GM12872 (cell line): ENCODE results near the gene TADA3.

Experiments
- TF ChIP-seq, protein P1 (sequence below): IDR thresholded peaks from 3 replicates; pipeline ENCODE4 v1.5.1; 2011; ENCODE audit warnings: low read depth, mild to moderate bottlenecking, low read length, moderate library complexity; ENCODE audit not compliant: insufficient read depth

Gene TADA3

DNA sequence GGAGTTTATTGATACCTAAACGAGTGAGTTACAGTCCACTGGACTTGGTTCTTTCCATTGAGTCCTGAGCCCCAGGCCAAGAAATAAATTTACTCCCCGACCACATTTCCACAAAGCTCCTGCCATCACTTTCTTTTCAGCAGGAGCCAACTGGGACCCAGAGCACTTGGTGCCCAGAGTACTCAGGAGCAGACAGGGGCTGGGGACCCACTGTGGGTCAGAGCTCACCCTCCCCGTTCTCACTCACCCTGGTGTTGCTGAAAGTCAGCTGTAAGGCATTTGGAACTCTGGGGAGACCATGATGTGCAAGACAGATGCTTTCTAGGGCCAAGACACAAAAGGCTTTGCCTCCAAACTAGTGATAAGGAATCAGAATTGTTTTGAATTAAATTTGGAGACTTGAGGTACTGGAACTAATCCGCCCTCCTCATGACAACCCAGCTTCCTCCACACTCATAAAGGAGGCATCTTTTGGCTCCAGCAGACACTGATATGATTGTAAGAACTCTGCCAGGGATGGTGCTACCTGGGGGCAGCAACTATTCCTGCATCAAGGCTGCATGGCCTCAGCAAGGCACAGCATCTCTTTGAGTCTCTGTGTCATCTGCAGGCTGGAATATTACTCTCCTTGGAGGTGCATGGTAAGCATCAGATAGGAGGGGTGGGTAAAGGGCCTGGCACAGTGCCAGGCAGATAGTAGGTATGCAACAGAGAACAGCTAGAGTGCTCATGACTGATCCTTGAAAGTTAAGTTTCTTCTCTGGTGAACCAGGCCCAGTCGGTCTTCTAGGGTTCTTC lies 15.2 kb downstream of the TADA3 start:
- TF ChIP-seq, protein P1, sequence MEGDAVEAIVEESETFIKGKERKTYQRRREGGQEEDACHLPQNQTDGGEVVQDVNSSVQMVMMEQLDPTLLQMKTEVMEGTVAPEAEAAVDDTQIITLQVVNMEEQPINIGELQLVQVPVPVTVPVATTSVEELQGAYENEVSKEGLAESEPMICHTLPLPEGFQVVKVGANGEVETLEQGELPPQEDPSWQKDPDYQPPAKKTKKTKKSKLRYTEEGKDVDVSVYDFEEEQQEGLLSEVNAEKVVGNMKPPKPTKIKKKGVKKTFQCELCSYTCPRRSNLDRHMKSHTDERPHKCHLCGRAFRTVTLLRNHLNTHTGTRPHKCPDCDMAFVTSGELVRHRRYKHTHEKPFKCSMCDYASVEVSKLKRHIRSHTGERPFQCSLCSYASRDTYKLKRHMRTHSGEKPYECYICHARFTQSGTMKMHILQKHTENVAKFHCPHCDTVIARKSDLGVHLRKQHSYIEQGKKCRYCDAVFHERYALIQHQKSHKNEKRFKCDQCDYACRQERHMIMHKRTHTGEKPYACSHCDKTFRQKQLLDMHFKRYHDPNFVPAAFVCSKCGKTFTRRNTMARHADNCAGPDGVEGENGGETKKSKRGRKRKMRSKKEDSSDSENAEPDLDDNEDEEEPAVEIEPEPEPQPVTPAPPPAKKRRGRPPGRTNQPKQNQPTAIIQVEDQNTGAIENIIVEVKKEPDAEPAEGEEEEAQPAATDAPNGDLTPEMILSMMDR, result no peak

DNA sequence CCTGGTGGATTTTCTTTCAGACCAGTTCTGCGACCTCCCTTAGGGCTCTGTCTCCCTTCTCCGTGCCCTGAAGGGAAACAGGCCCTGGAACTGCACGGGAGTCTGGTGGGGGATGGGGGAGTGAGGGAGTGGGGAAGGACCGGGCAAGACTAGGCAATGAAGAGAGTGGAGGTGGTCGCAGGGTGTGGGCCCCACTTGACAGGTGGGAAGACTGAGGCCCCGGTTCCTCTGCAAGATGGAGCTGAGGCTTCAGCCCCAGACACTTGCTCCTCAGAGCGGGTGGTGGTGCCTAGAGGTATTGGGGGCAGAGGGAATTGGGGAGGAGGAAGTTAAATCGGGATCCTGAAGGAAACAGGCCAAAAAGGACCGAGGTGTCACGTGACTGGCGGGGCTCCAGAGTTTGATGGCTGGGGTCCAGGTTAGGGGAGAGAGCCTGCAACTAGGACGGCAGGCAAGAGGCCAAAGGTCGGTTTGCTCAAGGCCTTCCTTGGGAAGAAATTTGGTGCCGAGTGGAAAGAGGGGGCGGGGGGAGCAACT lies 21.9 kb downstream of the TADA3 start:
- TF ChIP-seq, protein P1, result no peak

DNA sequence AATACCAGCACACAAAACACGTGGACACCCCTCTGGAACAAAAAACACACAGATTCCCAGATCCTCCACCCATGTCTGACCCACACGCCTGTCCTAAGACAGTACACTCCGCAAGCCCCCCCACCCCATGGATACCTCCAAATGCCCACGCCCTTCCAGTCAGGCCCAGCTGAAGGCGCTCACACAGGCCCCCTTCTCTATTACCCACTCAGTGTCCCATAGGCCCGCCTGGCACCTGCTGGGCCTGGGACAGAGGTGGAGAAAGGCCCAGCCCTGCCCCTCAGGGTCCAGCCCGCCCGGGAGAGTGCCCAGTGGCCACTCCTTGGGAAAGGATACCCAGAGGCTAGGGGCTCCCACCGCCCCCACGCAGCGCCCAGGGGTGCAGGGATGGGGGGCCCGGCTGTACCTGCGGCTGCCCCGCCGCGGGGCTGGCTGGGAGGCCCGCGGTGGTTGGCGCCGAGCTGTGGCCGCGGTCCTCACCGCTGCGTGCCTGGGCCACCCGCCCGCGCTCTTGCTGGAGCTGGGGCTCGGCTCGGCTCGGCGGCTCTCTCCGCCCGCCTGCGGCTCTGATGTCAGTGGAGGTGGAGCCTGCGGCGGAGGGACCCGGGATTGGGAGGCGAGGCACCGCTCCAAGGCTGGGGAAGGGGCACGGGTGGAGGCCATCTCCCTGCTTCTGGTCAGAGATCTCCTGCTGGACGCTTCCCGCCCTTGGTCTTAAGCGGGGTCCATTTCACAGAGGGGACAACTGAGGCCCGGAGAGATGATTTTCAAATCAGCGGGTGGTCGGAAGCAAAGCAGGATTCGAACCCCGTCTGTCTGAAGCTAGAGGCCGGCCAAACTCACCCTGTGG lies 22.6 kb downstream of the TADA3 start, which contains the start of gene CAMK1:
TSS of gene CAMK1 (minus strand) at position 522 of the 850 bp plus-strand sequence. CDS start 2,198 bp downstream, outside the sequence.
- TF ChIP-seq, protein P1, result no peak

DNA sequence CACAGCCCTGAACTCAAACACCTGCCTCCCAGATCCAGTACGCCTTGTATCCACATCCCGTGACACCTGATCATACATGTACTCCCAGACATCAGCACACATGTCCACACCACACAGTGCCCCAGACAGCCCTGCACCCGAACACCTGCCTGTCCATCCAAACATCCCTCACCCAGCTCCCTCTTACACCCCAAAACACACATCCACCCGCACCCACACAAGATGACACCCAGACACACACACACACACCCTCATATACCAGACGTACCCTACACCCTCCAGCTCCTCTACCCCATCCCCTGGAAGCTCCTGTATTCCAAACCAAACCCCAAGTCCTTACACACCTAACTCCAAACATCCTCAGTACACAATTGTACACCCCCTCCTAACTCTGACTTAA lies 23.3 kb downstream of the TADA3 start:
- TF ChIP-seq, protein P1, result no peak

DNA sequence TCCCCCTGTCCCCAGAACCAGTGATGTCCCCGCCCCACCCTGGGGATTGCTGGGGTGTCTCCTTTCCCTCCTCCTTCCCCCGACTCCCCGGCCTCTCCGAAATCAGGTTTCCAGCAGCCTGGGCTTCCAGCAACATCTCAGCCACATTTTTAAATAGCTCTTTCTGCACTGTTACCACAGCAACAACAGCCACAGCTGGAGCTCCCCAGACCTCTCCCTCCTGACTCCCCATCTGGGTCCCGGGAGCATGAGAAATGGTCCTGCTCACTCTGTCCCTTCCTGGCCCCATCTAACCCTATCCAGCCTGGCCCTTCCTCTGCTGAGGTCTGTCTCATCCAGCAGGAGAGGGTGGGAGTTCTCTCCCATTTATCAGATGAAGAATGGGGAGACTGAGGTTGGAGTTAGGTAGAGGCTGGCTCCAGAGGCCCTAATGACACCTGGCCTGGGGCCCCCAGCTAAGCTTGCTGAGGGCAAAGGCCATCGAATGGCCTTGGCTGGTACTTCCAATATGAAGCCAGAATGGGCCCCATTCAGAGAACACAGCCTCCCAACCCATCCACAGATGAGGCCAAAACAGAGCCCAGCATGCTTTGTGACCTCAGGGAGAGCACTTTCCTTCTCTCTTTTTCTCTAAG lies 24.0 kb downstream of the TADA3 start:
- TF ChIP-seq, protein P1, result no peak

DNA sequence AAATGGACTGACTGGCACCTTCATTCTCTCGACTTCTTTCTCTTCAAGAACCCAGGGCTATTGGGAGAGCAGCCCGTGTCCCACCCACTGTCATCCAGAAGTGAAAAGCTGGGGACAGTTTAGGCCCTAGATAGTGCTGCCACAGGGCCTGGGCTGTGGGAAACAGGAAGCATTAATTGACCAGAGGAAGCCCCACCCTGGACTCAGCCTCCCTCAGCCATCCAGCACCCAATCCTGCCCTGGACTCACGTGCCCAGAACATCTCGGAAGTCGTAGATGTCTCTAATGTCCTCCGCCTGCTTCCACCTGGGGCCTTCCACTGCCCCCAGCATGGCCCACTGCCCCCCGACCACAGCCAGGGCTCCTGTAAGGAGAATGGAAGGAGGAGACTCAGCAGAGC lies 24.9 kb downstream of the TADA3 start:
- TF ChIP-seq, protein P1, result no peak

DNA sequence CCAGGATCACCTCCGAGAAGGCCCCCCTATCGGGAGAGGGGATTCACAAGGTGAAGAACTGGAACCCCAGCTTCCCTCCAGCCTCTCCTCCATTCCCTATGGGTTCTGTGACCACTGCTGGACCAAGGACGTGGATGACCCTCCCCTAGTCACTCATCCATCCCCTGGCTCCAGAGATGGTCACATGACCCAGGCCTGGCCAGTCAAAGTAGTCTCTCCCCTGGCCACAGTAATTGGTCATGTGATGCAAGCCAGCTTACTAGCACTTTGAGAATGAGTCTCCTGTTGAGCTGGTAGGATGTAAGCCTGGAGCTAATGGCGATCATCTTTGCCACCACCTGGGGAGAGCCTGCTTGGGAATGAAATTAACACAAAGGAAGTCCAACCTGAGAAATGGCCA lies 26.4 kb downstream of the TADA3 start:
- TF ChIP-seq, protein P1, result no peak
